IPS DF 4.7 (cell line): ENCODE results near the gene SPRING1.

ENCODE experiments used
- DNase-seq: peaks from one replicate; pipeline ENCODE4 v3.0.0-alpha.2; 2013; ENCODE audit warnings: low spot score; ENCODE audit errors: extremely low read depth

The SPRING1 gene

GRCh38 chr12:116709768-116710167 lies 28.1 kb downstream of the SPRING1 start:
- no peak for DNase-seq

- DNase-seq = no peak
These were observed 28.8 kb downstream of the SPRING1 start for GRCh38 chr12:116708826-116709756.

DNA sequence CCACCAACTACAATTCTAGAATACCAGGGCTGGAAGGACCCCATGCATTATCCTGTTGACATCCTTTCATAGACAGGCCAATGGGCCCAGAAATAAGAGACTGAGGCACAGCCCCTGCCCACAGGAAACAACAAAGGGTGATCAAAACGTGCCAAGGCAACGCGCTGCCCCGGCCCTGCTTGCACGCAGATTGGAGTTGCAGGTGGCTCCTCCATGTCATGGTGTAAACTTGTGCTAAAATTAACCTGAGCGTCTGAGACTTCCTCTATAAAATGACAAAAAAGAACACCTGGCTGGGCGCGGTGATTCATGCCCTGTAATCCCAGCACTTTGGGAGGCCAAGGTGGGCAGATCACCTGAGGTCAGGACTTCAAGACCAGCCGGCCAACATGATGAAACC lies 30.1 kb downstream of the SPRING1 start:
- DNase-seq = no peak

GRCh38 chr12:116703214-116703795 lies 34.6 kb downstream of the SPRING1 start:
- no peak for DNase-seq

DNA sequence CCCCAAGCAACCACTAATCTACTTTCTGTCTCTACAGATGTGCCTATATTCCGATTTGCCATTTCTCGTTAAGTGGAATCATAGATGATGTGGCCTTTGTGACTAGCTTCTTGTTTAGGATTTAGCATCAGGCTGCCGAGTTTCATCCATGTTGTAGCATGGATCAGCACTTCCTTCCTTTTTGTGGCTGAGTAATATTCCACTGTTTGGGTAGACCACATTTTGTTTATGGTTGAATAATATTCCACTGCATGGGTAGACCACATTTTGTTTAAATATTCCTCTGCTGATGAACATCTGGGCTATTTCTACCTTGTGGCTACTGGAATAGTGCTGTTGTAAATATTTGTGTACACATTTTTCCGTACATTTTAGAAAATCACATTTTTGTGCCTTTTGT lies 36.4 kb downstream of the SPRING1 start:
- no peak for DNase-seq

DNA sequence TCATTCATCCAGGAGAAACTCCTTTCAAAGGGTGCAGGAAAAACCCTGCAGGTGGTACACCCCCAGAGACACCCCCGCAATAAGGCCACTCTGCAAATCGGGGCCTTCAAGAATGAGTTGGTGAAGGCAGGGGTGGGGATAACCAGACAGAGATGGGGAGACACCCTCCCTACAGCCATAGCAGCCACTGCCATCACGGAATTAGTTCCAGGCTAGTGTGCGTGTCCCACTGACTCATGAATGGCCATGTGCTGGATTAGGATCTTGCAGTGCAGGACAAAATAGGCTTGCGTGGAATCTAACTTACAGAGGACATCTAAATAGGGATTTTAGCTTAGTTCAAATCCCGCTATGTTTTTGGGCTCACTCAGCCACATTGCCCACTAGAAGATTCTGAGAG lies 37.8 kb downstream of the SPRING1 start:
- DNase-seq = no peak

DNA sequence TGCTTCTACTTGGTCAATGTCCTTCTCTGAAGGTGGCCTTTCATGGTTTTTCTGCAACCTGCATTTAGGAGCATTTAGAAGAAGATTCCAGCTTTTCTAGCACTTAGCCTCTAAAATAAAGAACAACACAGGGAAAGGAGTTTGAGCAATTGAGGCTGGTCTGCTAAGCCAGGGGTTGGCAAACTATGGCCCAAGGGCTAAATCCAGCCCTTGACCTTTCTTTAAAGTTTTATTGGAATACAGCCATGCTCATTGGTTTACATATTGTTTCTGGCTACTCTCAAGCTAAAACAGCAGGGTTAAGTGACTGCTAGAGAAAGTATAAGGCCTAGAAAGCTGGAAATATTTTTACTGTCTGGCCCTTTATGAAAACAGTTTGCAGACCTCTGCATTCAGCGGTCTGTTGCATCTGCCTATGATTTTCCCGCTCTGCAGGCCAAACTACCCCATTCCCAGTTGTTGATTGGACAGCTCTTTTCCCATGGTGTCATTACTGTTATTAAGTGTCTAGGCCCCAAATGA lies 39.3 kb downstream of the SPRING1 start:
- no peak for DNase-seq

DNA sequence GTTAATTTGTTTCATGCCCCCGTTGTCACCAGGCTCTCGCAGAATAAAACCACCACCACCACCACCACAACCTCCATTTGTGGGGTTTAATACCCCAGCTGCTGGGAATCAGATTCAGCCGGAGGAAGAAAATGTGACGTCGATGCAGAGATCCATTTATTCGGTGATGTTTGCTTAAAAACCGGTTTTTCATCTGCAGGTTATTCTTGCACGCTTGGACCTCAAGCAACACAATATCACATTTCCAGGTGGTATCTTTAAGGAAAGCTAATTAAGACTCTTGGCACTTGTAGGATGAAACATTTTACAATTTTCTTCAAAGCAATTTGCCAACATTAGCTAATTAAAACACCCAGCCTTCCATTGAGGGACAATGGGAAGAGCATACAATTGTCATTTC lies 39.8 kb downstream of the SPRING1 start:
- no peak for DNase-seq

- DNase-seq = no peak
These were observed 40.2 kb downstream of the SPRING1 start for GRCh38 chr12:116697716-116698115.

DNA sequence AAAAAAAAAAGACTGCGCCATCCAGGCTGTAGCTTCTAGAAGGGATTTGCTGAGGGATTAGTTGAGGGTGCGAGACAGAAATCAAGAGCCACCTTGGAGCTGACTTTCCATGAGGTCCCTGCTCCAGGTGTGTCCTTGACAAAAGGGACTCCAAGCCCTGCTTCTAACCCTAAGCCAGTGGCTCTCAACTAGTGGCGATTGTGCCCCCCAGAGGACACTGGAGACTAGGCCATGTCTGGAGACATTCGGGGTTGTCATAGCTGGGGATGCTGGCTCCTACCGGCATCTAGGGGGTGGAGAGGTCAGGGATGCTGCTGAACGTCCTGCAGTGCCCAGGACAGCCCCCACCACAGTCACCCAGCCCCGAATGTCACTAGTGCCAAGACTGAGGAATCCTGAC lies 40.6 kb downstream of the SPRING1 start:
- DNase-seq = no peak

- no peak for DNase-seq
These were observed 42.5 kb downstream of the SPRING1 start for GRCh38 chr12:116695464-116695725.

DNA sequence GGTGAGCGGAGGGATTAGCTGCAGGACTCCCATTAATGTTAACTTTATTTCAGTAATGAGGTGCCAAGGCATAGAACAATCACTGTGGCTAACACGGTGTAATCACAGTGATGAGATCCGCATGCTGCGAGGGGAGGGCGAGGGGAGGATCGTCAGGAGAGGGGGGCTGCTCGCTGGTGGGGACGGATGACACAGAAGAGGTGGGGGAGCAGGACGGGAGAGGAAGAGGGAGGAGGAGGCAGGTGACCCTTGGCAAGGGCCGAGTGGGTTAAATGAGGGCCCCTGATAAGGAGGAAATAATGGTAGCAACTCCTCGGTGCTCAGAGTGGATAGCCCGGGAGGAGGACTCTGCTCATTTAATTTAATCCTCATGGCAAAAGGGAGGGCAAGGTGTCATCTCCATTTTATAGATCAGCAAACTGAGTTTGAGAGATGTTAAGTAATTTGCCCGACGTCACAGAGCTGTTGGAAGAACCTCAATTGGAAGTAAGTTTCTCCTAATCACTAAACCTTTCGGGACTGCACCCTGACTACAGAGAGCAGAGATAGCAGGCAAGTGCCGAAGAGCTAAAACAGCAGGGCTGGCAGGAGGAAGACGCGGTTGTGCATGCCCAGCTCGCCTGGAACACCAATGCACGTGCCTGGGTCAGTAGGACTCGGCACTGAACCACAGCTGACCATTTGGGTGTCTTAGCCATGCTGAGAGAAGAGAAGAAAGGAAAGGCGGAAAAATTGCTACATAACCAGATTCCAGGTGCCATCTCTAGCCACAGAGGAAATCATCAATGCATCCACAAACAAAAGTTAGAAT lies 43.0 kb downstream of the SPRING1 start:
- no peak for DNase-seq

GRCh38 chr12:116693286-116694227 lies 44.3 kb downstream of the SPRING1 start:
- no peak for DNase-seq

DNA sequence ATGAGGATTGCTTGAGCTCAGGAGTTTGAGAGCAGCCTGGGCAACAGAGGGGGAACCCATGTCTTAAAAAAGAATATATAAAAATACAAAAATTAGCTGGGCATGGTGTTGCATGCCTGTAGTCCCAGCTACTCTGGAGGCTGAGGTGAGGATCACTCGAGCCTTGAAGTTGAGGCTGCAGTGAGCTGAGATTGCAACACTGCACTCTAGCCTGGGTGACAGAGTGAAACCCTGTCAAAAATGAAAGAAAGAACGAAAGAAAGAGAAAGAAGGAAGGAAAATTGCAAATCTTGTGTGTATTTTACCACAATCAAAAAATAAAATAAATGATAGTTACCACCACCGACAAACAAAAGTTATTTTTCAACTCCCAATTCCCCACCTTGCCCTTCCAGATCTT lies 45.3 kb downstream of the SPRING1 start:
- DNase-seq = no peak

DNA sequence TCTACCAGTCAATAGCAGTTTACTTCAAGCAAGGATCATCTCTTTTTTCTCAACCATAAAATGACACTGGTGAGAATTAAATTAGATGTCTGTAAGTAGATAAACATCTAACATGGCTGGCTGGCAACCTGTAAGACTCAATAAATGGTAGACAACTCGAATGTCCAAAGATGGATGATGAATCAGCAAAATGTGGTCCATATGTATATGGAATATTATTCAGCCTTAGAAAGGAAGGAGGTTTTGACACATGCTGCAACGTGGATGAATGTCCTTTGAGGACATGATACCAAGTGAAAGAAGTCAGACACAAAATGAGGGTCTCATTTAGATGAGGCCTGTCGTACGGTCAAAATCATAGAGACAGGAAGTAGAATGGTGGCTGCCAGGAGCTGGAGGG lies 46.2 kb downstream of the SPRING1 start:
- DNase-seq = no peak

DNA sequence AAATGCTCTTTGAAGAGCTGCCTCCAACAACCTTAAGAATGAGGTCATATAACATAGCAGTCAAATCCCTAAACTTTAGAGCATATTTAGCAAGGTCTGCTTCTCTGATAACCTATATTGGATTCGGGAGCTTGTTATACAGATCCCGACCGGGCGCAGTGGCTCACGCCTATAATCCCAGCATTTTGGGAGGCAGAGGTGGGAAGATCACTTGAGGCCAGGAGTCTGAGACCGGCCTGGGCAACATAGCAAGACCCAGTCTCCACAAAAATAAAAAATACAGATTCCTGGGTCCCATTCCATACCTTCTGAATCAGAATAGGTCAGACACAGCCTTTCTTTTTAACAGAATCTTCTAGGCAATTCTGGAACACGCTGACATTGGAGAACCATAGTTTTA lies 46.7 kb downstream of the SPRING1 start:
- no peak for DNase-seq

DNA sequence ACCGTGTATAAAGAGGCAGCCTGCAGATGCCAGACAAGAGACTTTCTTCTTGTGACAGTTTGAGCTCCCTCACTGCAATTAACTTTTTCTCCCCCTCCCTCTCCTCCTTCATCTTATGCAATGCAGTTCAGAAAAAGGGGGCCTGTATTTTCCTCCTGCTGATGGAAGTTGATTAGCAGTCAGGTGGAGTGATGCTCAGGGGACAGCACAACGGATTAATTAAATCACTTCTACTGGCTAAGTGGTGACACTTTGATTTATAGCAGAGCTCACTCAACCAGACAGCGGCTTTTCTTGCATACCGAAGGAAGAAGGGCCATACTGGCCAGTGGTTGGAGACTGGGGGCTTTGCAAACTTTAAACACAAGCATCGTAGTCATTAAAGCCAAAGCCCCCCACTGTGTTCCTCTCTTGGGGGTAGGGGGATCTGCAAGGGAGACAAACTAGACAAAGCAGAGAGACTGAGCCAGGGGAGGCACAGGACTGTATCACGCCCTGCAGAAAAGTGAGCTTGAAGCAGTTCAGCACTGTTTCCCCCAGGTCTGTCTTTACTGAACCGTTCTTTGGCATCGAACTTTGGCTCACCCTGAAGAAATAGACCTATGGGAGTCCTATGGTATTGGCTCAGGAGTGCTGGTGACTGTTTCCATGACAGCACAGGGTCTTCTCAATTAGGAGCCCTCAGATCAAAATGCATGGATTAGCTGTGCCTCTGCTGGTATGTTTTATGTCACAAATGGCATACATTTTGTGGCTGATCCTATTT lies 47.7 kb downstream of the SPRING1 start:
- DNase-seq = no peak

- no peak for DNase-seq
These were observed 48.3 kb downstream of the SPRING1 start for GRCh38 chr12:116689521-116689920.
